DMS53 (cell line): ENCODE data around the gene FAM234A.

Experiments
- DNase-seq: peaks from one replicate; lab custom pipeline; 2025; lab: John Stamatoyannopoulos, UW

The FAM234A gene

DNA sequence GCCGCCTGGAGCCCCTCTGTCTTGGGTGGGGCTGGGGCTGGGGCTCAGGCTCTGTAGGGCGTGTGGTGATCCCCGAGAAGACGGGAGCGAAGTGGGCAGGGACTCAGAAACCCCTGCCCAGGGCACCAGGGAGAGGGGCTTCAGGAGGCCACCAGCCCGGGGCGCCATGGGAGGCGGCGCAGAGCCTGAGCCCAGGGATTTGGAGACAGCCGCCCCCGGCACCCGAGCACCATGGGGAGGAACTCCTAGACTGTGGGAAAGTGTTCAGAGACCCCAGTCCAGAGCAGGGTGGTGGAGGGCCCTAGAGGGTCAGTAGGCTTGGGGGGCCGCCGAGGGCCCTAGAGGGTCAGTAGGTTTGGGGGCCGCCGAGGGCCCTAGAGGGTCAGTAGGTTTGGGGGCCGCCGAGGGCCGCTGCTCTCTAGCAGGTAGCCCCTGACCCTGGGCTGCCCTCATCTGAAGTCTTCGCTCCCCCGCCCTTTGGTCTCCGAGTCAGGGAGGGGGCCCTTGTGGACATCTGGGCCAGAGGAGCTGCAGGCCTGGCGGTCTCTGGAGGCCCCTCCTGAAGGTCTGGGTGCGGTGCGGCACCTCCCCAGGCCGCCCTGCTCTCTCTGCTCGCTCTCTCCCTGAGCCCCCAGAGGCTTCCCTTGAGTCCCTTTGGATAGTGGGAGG is 46.5 kb downstream of the FAM234A start:
- DNase-seq: no peak

DNA sequence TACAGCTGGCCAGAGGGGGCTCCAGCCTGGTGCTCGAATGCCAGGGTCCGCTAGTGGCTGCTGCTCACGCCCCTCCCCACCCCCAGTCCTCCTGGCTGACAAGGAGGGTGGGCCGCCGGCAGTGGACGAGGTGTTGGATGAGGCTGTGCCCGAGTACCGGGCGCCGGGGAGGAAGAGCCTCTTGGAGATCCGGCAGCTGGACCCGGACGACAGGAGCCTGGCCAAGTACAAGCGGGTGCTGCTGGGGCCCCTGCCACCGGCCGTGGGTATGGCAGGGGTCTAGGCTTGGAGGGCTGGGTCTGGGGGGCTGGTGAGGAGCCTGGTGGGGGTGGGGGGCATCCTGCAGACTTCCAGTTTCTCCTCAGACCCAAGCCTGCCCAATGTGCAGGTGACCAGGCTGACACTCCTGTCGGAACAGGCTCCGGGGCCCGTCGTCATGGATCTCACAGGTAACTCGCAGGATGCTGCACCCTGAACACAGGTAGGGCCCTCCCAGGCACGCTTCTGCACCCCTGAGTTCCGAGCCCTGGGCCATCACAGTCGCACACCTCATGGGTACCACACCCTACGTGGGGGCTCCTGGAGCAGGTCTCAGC is 47.1 kb downstream of the FAM234A start:
- DNase-seq: peak; percentile 62

- DNase-seq: peak; percentile 22
Observed at GRCh38 chr16:282491-282890, 47.9 kb downstream of the FAM234A start.

DNA sequence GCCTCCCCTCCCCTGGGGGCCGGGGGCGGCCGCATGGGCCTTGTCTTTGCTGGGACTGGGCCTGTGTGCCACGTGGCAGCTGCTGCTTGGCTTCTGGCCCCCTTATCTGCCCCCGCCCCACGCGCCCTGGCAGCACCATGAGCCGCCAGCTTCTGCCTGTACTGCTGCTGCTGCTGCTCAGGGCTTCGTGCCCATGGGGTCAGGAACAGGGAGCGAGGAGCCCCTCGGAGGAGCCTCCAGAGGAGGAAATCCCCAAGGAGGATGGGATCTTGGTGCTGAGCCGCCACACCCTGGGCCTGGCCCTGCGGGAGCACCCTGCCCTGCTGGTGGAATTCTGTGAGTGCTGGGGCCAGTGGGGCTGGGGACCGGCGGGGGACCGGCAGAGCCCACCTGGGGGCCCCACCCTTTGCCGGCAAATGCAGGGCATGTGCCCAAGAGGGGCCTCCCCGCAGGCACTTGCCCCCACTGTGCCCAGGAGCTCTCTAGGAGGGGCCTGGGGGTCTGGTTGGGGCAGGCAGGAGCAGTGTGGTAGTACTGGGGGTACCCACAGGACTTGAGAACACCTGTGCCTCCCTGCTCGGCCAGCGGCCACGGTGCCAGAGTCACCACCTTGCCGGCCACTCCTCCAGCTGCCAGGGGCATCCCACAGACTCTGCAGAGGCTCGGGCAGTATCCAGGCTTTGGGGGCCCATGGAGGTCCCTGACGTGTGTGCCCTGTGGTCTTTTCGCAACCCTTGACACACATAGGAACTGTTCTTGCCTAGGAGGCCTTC is 48.6 kb downstream of the FAM234A start, which contains the start of gene PDIA2:
PDIA2 (plus strand) TSS at position 132 of the 773 bp plus-strand sequence; CDS start at position 138, 6 bp downstream.
- DNase-seq: no peak

- no peak for DNase-seq
Observed at GRCh38 chr16:284204-285120, 49.8 kb downstream of the FAM234A start.

GRCh38 chr16:285146-286055 is 50.8 kb downstream of the FAM234A start:
- peak; percentile 17 for DNase-seq

- DNase-seq: no peak
Observed at GRCh38 chr16:286491-287297, 52.1 kb downstream of the FAM234A start.

GRCh38 chr16:287298-287811 is 52.7 kb downstream of the FAM234A start:
- peak; percentile 88 for DNase-seq

DNA sequence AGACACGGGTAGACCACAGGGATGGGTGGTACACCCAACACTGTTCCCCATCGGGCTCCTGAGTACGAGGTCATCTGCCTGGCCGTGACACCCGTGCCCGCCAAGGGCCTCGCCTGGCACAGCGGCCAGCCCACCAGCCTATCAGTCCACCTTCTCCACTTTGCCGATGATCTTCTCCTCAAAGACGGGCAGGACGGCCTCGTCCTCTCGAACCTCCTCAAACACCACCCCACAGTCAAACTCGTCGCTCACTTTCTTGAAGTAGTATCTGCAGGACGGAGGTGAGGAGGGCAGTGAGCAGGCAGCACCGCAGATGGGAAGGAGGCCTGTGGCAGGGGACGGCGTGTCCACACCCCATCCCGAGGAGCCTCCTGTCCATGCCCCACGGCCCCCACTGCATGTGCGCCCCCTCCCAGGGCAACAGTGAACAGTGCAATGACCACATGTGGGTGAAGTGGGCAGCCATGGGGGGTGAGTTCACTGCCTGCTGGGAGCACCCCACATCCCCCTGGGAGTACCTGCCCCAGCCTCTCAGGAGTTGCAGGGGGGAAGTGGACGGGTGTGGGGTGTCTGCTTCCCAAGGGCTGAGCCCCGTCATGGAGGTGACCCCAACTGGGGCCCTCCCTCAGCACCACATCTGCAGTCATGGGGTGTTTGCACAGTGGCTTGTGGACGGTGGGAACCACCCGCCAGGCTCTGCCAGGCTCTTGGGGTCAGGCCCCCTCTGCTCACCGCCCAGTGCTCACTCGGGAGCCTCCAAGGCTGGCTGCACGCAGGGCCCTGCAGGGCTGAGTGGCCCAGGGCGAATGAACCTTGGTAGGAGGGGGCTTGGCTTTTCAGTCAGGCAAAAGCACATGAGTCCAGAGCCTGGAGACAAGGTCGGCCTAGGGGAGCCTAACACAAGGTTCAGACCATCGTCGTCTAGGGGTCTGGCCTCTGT is 53.6 kb downstream of the FAM234A start:
- no peak for DNase-seq

DNA sequence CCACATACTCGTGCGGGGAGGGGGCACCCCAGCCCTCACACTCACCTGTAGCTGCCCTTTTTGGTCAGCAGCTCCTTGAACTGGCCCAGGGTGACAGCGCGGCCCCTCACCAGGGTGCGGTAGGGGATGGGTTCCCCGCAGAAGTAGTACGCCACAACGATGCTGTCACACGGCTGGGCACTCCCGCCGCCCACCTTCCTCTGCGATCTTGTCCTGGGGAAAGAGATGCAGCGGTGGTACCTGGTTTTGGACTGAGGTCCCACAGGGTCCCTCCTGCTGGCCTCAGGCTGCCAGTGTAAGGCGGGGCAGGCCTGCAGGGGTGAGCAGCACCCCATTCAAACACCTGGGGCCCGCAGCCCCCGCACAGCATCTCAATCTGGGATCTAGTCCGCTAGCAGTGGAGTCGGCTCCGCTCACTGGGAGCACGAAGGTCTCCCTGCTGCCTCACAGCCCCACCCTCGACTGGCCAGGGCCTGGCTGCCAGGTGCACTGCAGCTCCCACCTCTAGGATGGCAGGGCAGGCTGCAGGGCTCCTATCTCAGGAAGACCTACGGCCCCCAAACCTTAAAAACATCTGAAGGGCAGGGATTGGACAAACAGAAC is 54.9 kb downstream of the FAM234A start:
- DNase-seq: no peak

- no peak for DNase-seq
Observed at GRCh38 chr16:290015-290680, 55.5 kb downstream of the FAM234A start.

- DNase-seq: no peak
Observed at GRCh38 chr16:290681-291405, 56.2 kb downstream of the FAM234A start.

GRCh38 chr16:291539-291938 is 56.9 kb downstream of the FAM234A start:
- no peak for DNase-seq

DNA sequence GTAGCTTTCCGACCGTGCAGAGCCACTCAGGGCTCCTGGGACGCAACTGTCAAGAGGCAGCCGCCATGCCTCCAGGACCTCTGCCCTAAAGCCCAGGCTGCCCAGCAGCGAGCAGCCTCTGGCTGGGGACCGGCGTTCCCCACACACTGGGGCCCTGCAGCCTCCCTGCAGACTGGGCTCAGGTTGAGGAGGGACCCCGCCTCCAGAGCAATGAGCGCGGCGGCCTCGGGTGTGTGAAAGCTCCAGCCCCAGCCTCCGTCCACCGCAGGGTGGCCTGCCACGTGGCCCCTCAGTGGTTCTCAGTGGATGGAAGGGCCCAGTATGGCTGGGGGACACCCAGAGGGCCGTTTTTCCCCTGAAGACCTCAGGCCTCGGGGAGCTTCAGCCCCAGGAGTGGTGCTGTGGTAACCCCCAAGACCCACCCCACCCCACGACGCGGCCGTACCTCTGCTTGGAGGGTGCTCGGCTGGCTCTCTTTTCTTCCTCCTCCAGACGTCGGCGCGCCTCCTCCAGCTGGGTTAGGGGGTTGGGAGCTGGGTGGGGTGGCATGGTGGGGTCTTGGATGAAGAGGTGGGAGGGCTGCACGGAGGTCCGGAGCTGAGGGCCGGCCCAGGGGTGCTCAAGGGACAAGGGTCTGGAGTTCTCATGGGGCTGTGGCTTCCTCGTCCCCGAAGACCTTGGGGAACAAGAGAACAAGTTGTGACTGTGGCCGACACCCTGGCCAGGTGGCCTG is 58.6 kb downstream of the FAM234A start:
- DNase-seq: no peak

DNA sequence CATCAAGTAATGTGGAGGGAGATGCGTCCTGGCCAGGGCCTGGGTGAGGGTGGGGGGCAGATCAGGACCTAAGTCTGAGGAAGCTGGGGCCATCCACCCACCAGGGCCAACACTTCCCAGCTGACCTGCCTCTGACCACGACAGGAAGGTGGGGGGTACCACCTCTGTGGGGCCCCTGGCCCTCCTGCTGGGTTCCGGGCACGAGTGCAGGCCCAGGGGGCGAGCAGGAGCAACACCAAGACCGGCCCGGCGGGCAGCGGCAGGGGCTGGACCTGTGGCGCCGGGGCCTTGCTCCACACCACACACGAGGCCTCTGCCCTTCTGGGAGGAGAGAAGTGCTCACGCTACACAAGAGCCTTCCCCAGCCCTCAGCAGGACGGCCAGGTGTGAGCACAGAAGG is 61.7 kb downstream of the FAM234A start:
- no peak for DNase-seq

DNA sequence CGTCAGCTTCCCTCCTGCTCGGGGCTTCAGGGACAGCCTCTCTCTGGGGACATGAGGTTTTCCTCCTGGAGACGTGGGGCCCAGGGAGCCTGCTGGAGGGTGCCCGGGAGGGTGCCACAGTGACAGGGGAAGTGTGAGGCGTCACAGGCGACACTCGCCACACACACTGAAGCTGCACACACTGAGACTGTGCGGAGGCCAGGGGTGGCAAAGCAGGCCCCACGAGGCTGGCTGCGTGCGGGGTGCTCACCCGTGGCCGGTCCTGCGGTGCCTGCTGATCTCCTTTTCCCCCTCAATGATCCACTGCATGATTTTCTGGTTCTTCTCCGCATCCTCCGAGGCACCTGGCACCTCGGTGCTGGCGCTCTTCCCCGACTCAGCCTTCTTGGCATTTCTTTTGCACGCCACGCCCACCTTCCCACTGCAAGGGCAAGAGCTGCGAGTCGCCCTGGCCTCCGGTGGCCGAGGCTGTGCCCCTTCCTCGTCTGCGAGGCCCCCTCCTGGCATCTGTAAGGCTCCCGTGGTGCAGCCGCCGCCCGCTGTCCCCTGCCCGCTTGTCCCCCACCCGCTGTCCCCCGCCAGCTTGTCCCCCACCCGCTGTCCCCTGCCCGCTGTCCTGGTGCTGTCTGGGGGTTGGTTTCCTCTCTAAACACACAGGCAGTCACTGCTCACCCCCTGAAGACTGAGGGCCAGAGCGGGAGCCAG is 62.3 kb downstream of the FAM234A start:
- DNase-seq: no peak
